Measurements from ENCODE around the gene COQ4. TPM values are rescaled to one million over a fixed set of nuclear protein-coding genes. Genes with fewer than 3 reads are reported as not detected.

The COQ4 gene
- total RNA-seq, 1 experiment from 2014 or later = 45.8 TPM

GRCh38 chr9:128298535-128299482 is 23.8 kb upstream of the COQ4 start:
- Histone ChIP-seq H3K4me3 (replicated peaks in 1 of 2; ENCODE audit: low read depth in 1 of 2, low read length in 2 of 2) (no peak overlapping the region), H3K4me1 (ENCODE audit: control insufficient read depth in 1 of 2, insufficient read depth in 2 of 2, low read length in 2 of 2) (peaks cover 5 to 29% of the 10 kb centered on the region in 2 experiments; a peak in 3 of 4 replicates), H3K4me2 (ENCODE audit: low read length) (no peak overlapping the region), H3K27me3 (ENCODE audit: insufficient read depth, low read length) (no peaks in the 10 kb centered on the region), H3K9me2 (ENCODE audit: insufficient read depth) (no peaks in the 10 kb centered on the region), H3K36me3 (ENCODE audit: control insufficient read depth in 1 of 2, insufficient read depth in 2 of 2, low read length in 2 of 2) (no peaks in the 10 kb centered on the region), H3K9me3 (ENCODE audit: control insufficient read depth in 1 of 2, insufficient read depth in 1 of 2, low read depth in 1 of 2, low read length in 2 of 2) (no peaks in the 10 kb centered on the region), H3K27ac (ENCODE audit: low read depth, low read length) (no peak overlapping the region), H4K20me1 (ENCODE audit: insufficient read depth) (no peaks in the 10 kb centered on the region), H3K79me2 (ENCODE audit: insufficient read depth, low read length) (no peaks in the 10 kb centered on the region), H3K9ac (ENCODE audit: low read length) (no peak overlapping the region), H2AFZ (ENCODE audit: low read depth, low read length, poor library complexity, severe bottlenecking) (no peak overlapping the region)
- no peak for ATAC-seq
- no TSS peak for BruUV-seq (replicated peaks)
- ChIA-PET POLR2A (interaction anchor here (1.0 kb wide), 1 partner anchor 8 kb away, joined by 3 read pairs; no protein-coding TSS in a partner anchor), RAD21 (ENCODE audit: low non-redundant PET in 1 of 2, low total read pairs in 2 of 2, uncharacterized antibody in 2 of 2, unreplicated experiment in 2 of 2) (no interaction called here), CTCF (interaction anchor here (0.7 to 2.7 kb wide), 2 partner anchors 42 to 121 kb away, joined by 3 to 10 read pairs; partner anchors contain the start of gene CERCAM)
- no peak for TF ChIP-seq YY1 (IDR thresholded peaks at IDR 0.05; ENCODE audit: extremely low read depth, insufficient replicate concordance, low read depth, low read length)
- TF ChIP-seq SP1 (IDR thresholded peaks at IDR 0.05; ENCODE audit: low read depth) = no peak
- no peak for TF ChIP-seq FOSL1 (IDR thresholded peaks at IDR 0.05; ENCODE audit: low read depth)
- TF ChIP-seq RAD21 (IDR thresholded peaks at IDR 0.05; ENCODE audit: low read depth) = no peak
- no peak for DNase-seq (ENCODE audit: low read depth, low spot score)
- intact Hi-C loops (cut with micrococcal nuclease) = loop anchor here (5.0 to 10.0 kb wide), 2 partner anchors 256 to 338 kb away; partner anchors contain the start of gene SPTAN1

GRCh38 chr9:128304136-128304970 is 18.3 kb upstream of the COQ4 start:
- H3K9me3 ChIP-seq (ENCODE audit: control insufficient read depth in 1 of 2, insufficient read depth in 1 of 2, low read depth in 1 of 2, low read length in 2 of 2) = no peaks in the 10 kb centered on the region
- ATAC-seq (no peak), DNase-seq (ENCODE audit: low read depth, low spot score) (no peak)
- CTCF ChIA-PET = interaction anchor here (0.6 to 3.4 kb wide), 2 partner anchors 9 to 146 kb away, joined by 3 to 17 read pairs; no protein-coding TSS in a partner anchor
- peaks cover 48 to 59% of the 10 kb centered on the region in 2 experiments for H3K4me1 ChIP-seq (ENCODE audit: control insufficient read depth in 1 of 2, insufficient read depth in 2 of 2, low read length in 2 of 2)
- POLR2A ChIA-PET = interaction anchor here (0.6 kb wide), 1 partner anchor 30 kb away, joined by 3 read pairs; no protein-coding TSS in a partner anchor
- H4K20me1 ChIP-seq (ENCODE audit: insufficient read depth) = no peaks in the 10 kb centered on the region
- H3K36me3 ChIP-seq (ENCODE audit: control insufficient read depth in 1 of 2, insufficient read depth in 2 of 2, low read length in 2 of 2) = peaks cover 0 to 4% of the 10 kb centered on the region in 2 experiments; a peak in 3 of 4 replicates
- BruUV-seq (replicated peaks) = no TSS peak
- intact Hi-C loops (cut with micrococcal nuclease) = no loop called here
- H3K4me3 ChIP-seq (replicated peaks in 1 of 2; ENCODE audit: low read depth in 1 of 2, low read length in 2 of 2) = no peak overlapping the region
- H2AFZ ChIP-seq (ENCODE audit: low read depth, low read length, poor library complexity, severe bottlenecking) = no peak overlapping the region
- RAD21 ChIA-PET (ENCODE audit: low non-redundant PET in 1 of 2, low total read pairs in 2 of 2, uncharacterized antibody in 2 of 2, unreplicated experiment in 2 of 2) = interaction anchor here in 1 of 2 experiments (1.1 kb wide), 1 partner anchor 37 kb away, joined by 3 read pairs; no protein-coding TSS in a partner anchor
- H3K79me2 ChIP-seq (ENCODE audit: insufficient read depth, low read length) = no peaks in the 10 kb centered on the region
- H3K9ac ChIP-seq (ENCODE audit: low read length) = no peak overlapping the region
- no peak for TF ChIP-seq RAD21 (IDR thresholded peaks at IDR 0.05; ENCODE audit: low read depth)
- TF ChIP-seq CTCF (IDR thresholded peaks at IDR 0.05 in 2 of 3, conservative IDR thresholded peaks at IDR 0.05 in 1 of 3; ENCODE audit: borderline replicate concordance in 1 of 3, insufficient read depth in 1 of 3, low read depth in 2 of 3, low read length in 2 of 3) = no peak
- no peak for TF ChIP-seq MAX (IDR thresholded peaks at IDR 0.05)
- H3K27ac ChIP-seq (ENCODE audit: low read depth, low read length) = no peak overlapping the region
- no peaks in the 10 kb centered on the region for H3K27me3 ChIP-seq (ENCODE audit: insufficient read depth, low read length)
- no peaks in the 10 kb centered on the region for H3K9me2 ChIP-seq (ENCODE audit: insufficient read depth)
- H3K4me2 ChIP-seq (ENCODE audit: low read length) = peak overlapping the region; percentile 78; the same call in 1 of the 2 replicates

All from HCT116 (cell line).